ENCODE measurements around the gene TRAPPC2B. TPM values are rescaled to one million over a fixed set of nuclear protein-coding genes. Genes with fewer than 3 reads are reported as not detected.

The TRAPPC2B gene
- total RNA-seq, 1 donor from 2014 or later: 28.7 TPM

- TF ChIP-seq CTCF (IDR thresholded peaks at IDR 0.05; ENCODE audit: insufficient read depth, low read length, poor library complexity, severe bottlenecking): no peak
- DNase-seq (ENCODE audit: low read depth): no peak
- no peaks in the 10 kb centered on the region for H3K27me3 ChIP-seq (ENCODE audit: control insufficient read depth, insufficient read depth, low read length)
- H3K36me3 ChIP-seq (ENCODE audit: control insufficient read depth, insufficient read depth, low read length): peaks cover 4% of the 10 kb centered on the region
- no peak overlapping the region for H3K4me3 ChIP-seq (ENCODE audit: low read depth, low read length)
Observed at GRCh38 chr19:57355916-57356315, 7.4 kb upstream of the TRAPPC2B start.

- no peak for DNase-seq (ENCODE audit: low read depth)
- TF ChIP-seq CTCF (IDR thresholded peaks at IDR 0.05; ENCODE audit: insufficient read depth, low read length, poor library complexity, severe bottlenecking): no peak
- Histone ChIP-seq H3K27me3 (ENCODE audit: control insufficient read depth, insufficient read depth, low read length) (no peaks in the 10 kb centered on the region), H3K4me3 (ENCODE audit: low read depth, low read length) (no peak overlapping the region), H3K36me3 (ENCODE audit: control insufficient read depth, insufficient read depth, low read length) (peaks cover 4% of the 10 kb centered on the region)
Observed at GRCh38 chr19:57357406-57357805, 5.9 kb upstream of the TRAPPC2B start.

GRCh38 chr19:57359300-57359699 lies 4.1 kb upstream of the TRAPPC2B start:
- TF ChIP-seq CTCF (IDR thresholded peaks at IDR 0.05; ENCODE audit: insufficient read depth, low read length, poor library complexity, severe bottlenecking): no peak
- Histone ChIP-seq H3K27me3 (ENCODE audit: control insufficient read depth, insufficient read depth, low read length) (no peaks in the 10 kb centered on the region), H3K36me3 (ENCODE audit: control insufficient read depth, insufficient read depth, low read length) (peaks cover 4% of the 10 kb centered on the region), H3K4me3 (ENCODE audit: low read depth, low read length) (no peak overlapping the region)
- DNase-seq (ENCODE audit: low read depth): no peak

GRCh38 chr19:57362419-57362818 lies 932 bp upstream of the TRAPPC2B start:
- TF ChIP-seq CTCF (IDR thresholded peaks at IDR 0.05; ENCODE audit: insufficient read depth, low read length, poor library complexity, severe bottlenecking): no peak
- Histone ChIP-seq H3K27me3 (ENCODE audit: control insufficient read depth, insufficient read depth, low read length) (no peaks in the 10 kb centered on the region), H3K36me3 (ENCODE audit: control insufficient read depth, insufficient read depth, low read length) (no peaks in the 10 kb centered on the region), H3K4me3 (ENCODE audit: low read depth, low read length) (peak overlapping the region; percentile 85)
- no peak for DNase-seq (ENCODE audit: low read depth)

GRCh38 chr19:57363688-57364181 lies 384 bp downstream of the TRAPPC2B start:
- peak overlapping the region; percentile 85 for H3K4me3 ChIP-seq (ENCODE audit: low read depth, low read length)
- H3K36me3 ChIP-seq (ENCODE audit: control insufficient read depth, insufficient read depth, low read length): no peaks in the 10 kb centered on the region
- H3K27me3 ChIP-seq (ENCODE audit: control insufficient read depth, insufficient read depth, low read length): no peaks in the 10 kb centered on the region
- TF ChIP-seq CTCF (IDR thresholded peaks at IDR 0.05; ENCODE audit: insufficient read depth, low read length, poor library complexity, severe bottlenecking): no peak
- DNase-seq (ENCODE audit: low read depth): no peak

- no peaks in the 10 kb centered on the region for H3K27me3 ChIP-seq (ENCODE audit: control insufficient read depth, insufficient read depth, low read length)
- no peaks in the 10 kb centered on the region for H3K36me3 ChIP-seq (ENCODE audit: control insufficient read depth, insufficient read depth, low read length)
- no peak for TF ChIP-seq CTCF (IDR thresholded peaks at IDR 0.05; ENCODE audit: insufficient read depth, low read length, poor library complexity, severe bottlenecking)
- no peak for DNase-seq (ENCODE audit: low read depth)
- H3K4me3 ChIP-seq (ENCODE audit: low read depth, low read length): no peak overlapping the region
Observed at GRCh38 chr19:57366776-57367175, 3.4 kb downstream of the TRAPPC2B start.

Data from kidney epithelial cell (primary cell).